GM23338 (cell line): ENCODE results near the gene CCDC27. TPM values are rescaled to one million over a fixed set of nuclear protein-coding genes. Genes with fewer than 3 reads are reported as not detected.
A peak's percentile ranks its signal among the peaks of the same experiment; 100 is the strongest.
"Not testable (repeated sequence)": the region's sequence is repeated elsewhere in the genome, so short reads cannot be mapped to it uniquely, and the experiment has no call there.

Experiments used
- ATAC-seq: fragments of 200-7000 bp; cut with Tn5 transposase; 3 replicates; pipeline ENCODE4 v1.9.1; 2020
- DNase-seq: peaks from one replicate; pipeline ENCODE4 v3.0.0-alpha.2; 2015; ENCODE audit warnings: low spot score
- H2AFZ ChIP-seq: fragments of 200-600 bp; sonication (generic); 2 replicates; pipeline ENCODE4 v1.8.0; 2016; ENCODE audit warnings: antibody characterized with exemption, mild to moderate bottlenecking, moderate library complexity
- H3F3A ChIP-seq: fragments of 200-600 bp; sonication (generic); replicated peaks from 2 replicates; pipeline ENCODE4 v1.8.0; 2017; ENCODE audit warnings: antibody characterized with exemption, mixed run types, low read depth
- H3K27ac ChIP-seq: fragments of 200-600 bp; sonication (generic); 2 replicates; pipeline ENCODE4 v1.6.1; 2016; ENCODE audit warnings: low read depth
- H3K27me3 ChIP-seq: fragments of 200-600 bp; sonication (generic); 2 replicates; pipeline ENCODE4 v1.8.0; 2016; ENCODE audit warnings: mild to moderate bottlenecking, mixed run types, moderate library complexity; ENCODE audit not compliant: insufficient read depth
- H3K36me3 ChIP-seq: fragments of 200-600 bp; sonication (generic); 2 replicates; pipeline ENCODE4 v1.8.0; 2016; ENCODE audit warnings: mild to moderate bottlenecking; ENCODE audit not compliant: insufficient read depth
- H3K4me1 ChIP-seq: fragments of 200-600 bp; sonication (generic); 2 replicates; pipeline ENCODE4 v1.8.0; 2016; ENCODE audit warnings: mild to moderate bottlenecking, moderate library complexity; ENCODE audit not compliant: insufficient read depth
- H3K4me2 ChIP-seq: fragments of 200-600 bp; sonication (generic); 2 replicates; pipeline ENCODE4 v1.7.1; 2017; ENCODE audit warnings: mixed run types
- H3K4me3 ChIP-seq: fragments of 200-600 bp; sonication (generic); 2 replicates; pipeline ENCODE4 v1.6.1; 2016; ENCODE audit warnings: mixed run types
- H3K79me2 ChIP-seq: fragments of 200-600 bp; sonication (generic); replicated peaks from 2 replicates; pipeline ENCODE4 v1.8.0; 2017; ENCODE audit warnings: mild to moderate bottlenecking; ENCODE audit not compliant: insufficient read depth
- H3K9me2 ChIP-seq: fragments of 200-600 bp; sonication (generic); 2 replicates; pipeline ENCODE4 v1.8.0; 2017; ENCODE audit not compliant: insufficient read depth
- H4K20me1 ChIP-seq: fragments of 200-600 bp; sonication (generic); replicated peaks from 2 replicates; pipeline ENCODE4 v1.8.0; 2017; ENCODE audit warnings: mild to moderate bottlenecking; ENCODE audit not compliant: insufficient read depth
- H3K27ac Mint-ChIP-seq: 2 replicates; pipeline ENCODE4 v1.8.0; 2020; ENCODE audit warnings: inconsistent platforms, mild to moderate bottlenecking, moderate library complexity, mixed read lengths
- H3K27me3 Mint-ChIP-seq: 3 replicates; pipeline ENCODE4 v1.8.0; 2022; ENCODE audit warnings: low read depth, mild to moderate bottlenecking, moderate library complexity, mixed read lengths, inconsistent platforms; ENCODE audit not compliant: insufficient read depth, poor library complexity
- H3K36me3 Mint-ChIP-seq: 3 replicates; pipeline ENCODE4 v1.8.0; 2021; ENCODE audit warnings: low read depth, mild to moderate bottlenecking, inconsistent platforms, moderate library complexity, mixed read lengths
- H3K4me1 Mint-ChIP-seq: 3 replicates; pipeline ENCODE4 v1.8.0; 2020; ENCODE audit warnings: mild to moderate bottlenecking, inconsistent platforms, mixed read lengths
- H3K4me3 Mint-ChIP-seq: 3 replicates; pipeline ENCODE4 v1.8.0; 2021; ENCODE audit warnings: moderate library complexity, mild to moderate bottlenecking, inconsistent platforms, mixed read lengths
- H3K9me3 Mint-ChIP-seq: 3 replicates; pipeline ENCODE4 v1.8.0; 2020; ENCODE audit warnings: moderate library complexity, mild to moderate bottlenecking, inconsistent platforms, mixed read lengths
- CTCF ChIP-seq, 2 experiments: fragments of 200-600 bp in 1 of 2; sonication (generic) in 1 of 2; conservative IDR thresholded peaks; 2 replicates each; pipeline versions ENCODE4 v1.5.1 to v1.6.1; 2016 to 2017; ENCODE audit warnings: antibody characterized with exemption in 2 of 2, low read depth in 2 of 2, mild to moderate bottlenecking in 2 of 2, moderate library complexity in 1 of 2
- EZH2 ChIP-seq: fragments of 200-600 bp; sonication (generic); IDR thresholded peaks from one replicate; pipeline ENCODE4 v1.8.0; 2017; ENCODE audit warnings: antibody characterized with exemption, mild to moderate bottlenecking, low read depth; ENCODE audit not compliant: unreplicated experiment
- ZNF462 ChIP-seq: fragments of 250-450 bp; sonication (Bioruptor Pico); IDR thresholded peaks from 2 replicates; pipeline ENCODE4 v1.5.0; 2020; ENCODE audit warnings: mild to moderate bottlenecking, moderate library complexity
- polyA plus RNA-seq: library from polyadenylated mRNA; unstranded; fragments of >200 nt; fragmentation: Nextera tagmentation; extraction: Ambion mirVana; gene quantifications from 2 replicates; pipeline ENCODE4 v1.2.1, GENCODE V29; 2016
- total RNA-seq: library from RNA; depleted of rRNA; stranded (reverse); fragments of >200 nt; shearing (Covaris generic); gene quantifications from 2 replicates; pipeline ENCODE4 v1.2.3, GENCODE V29; 2014

Gene CCDC27
- total and polyA plus RNA-seq, 2 experiments from 2014 or later, result 0.18 to 0.45 TPM

GRCh38 chr1:3724416-3725030 is 27.7 kb upstream of the CCDC27 start:
- not testable (repeated sequence) for H2AFZ ChIP-seq, H4K20me1 ChIP-seq, H3K4me1 Mint-ChIP-seq, H3K4me1 ChIP-seq, H3K27ac Mint-ChIP-seq, H3K27me3 ChIP-seq, H3K9me3 Mint-ChIP-seq, H3K4me3 Mint-ChIP-seq, H3K4me2 ChIP-seq, H3K79me2 ChIP-seq, H3F3A ChIP-seq, H3K9me2 ChIP-seq, H3K27ac ChIP-seq, H3K36me3 Mint-ChIP-seq, H3K36me3 ChIP-seq, H3K4me3 ChIP-seq
- peak; percentile 76 for ATAC-seq
- TF ChIP-seq CTCF (conservative IDR thresholded peaks at IDR 0.05; ENCODE audit: low read depth in 2 of 2), result peak; percentile 97 to 99
- peaks cover 10% of the 10 kb centered on the region for H3K27me3 Mint-ChIP-seq
- peak; percentile 93 for DNase-seq

GRCh38 chr1:3725366-3725765 is 26.9 kb upstream of the CCDC27 start:
- H3K9me3 Mint-ChIP-seq, result 0 out of 3 replicates have a peak, but pooled peaks cover 2% of the 10 kb centered on the region
- H3K4me3 Mint-ChIP-seq, result no peak overlapping the region
- H3K27ac ChIP-seq, result no peak overlapping the region
- H3K4me3 ChIP-seq, result no peak overlapping the region
- TF ChIP-seq ZNF462 (CRISPR knock-in tag), result no peak
- no peak for TF ChIP-seq EZH2
- H3F3A ChIP-seq, result no peaks in the 10 kb centered on the region
- H3K36me3 ChIP-seq, result no peaks in the 10 kb centered on the region
- no peaks in the 10 kb centered on the region for H4K20me1 ChIP-seq
- H3K36me3 Mint-ChIP-seq, result no peaks in the 10 kb centered on the region
- peaks cover 10% of the 10 kb centered on the region for H3K27me3 Mint-ChIP-seq
- H3K4me1 ChIP-seq, result no peaks in the 10 kb centered on the region
- no peak overlapping the region for H3K27ac Mint-ChIP-seq
- DNase-seq (no peak), ATAC-seq (no peak)
- peaks cover 4% of the 10 kb centered on the region for H3K4me1 Mint-ChIP-seq
- no peak overlapping the region for H2AFZ ChIP-seq
- H3K79me2 ChIP-seq, result no peaks in the 10 kb centered on the region
- no peaks in the 10 kb centered on the region for H3K9me2 ChIP-seq
- no peak overlapping the region for H3K4me2 ChIP-seq
- H3K27me3 ChIP-seq, result no peaks in the 10 kb centered on the region
